TTC549 (cell line): ENCODE results near the gene ERI3.

Experiments
- FAIRE-seq: peaks from 2 replicates; lab custom pipeline; 2012; peaks lifted over from hg19 to GRCh38; lab: Jason Lieb, UNC

The ERI3 gene

DNA sequence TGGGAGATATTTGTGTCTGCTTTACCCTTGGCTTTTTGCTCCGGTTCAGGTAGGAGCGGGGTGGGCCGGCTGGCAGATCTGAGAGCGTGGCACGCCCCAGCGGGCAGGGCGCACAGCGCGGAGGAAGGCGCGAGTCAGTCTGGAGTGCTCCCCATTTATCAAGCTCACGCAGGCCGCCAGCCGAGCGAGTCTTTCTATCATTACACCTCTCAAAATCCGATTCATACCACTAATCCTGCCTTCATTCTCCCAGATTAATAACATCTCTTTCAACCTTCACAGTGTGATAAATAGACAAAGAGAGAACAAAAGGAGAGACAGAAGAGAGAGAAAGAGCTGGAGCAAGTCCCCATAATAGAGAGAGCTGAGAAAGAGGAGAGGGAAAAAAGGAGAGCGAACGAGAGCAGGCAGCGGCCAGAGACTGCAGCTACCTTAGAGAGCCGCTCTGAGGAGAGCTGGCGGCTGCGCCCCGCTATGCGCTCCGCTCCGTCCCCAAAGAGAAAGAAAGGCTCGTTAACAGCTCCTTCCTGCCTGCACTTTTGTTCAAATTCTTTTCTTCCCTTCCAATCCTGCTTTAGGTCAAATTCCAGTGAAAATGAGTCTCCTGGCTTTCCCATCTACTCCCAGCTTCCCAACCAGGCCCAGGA lies 93.8 kb downstream of the ERI3 start:
- no peak for FAIRE-seq

DNA sequence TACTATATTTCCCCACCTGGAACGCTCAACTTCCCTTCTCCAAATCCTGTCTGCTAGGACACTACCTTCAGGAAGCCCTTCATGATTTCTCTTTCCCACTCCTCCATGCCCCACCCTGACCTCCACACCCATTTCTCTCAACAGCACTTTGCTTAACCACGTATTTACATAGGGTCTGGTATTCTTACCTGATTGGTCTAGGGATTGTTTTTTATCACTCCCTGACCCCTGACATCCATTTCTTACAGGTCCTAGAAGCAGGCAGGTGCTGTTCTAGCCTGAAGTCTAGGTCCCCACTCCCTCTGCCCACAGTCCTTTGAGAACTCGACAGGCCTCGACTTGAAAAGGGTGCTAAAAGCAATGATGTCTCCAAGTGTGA lies 94.3 kb downstream of the ERI3 start:
- no peak for FAIRE-seq

DNA sequence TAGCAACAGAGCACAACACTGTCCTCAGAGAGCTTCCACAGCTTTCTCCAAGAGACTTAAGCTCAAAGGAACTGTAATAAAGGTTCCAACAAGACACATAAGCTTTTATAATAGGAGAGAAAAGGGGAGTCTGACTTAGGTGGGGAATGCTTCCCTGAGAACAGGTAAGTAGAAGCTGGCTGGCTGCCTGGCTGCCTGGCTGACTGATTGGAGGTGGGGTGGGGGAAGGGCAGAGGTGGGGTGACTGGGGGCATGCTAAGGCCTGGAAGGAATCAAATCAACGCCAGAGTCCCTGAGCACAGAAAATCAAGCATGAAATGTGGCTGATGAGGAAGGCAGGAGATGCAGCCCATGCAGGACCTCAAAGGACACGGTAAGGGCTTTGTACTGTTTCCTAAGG lies 96.0 kb downstream of the ERI3 start:
- no peak for FAIRE-seq

DNA sequence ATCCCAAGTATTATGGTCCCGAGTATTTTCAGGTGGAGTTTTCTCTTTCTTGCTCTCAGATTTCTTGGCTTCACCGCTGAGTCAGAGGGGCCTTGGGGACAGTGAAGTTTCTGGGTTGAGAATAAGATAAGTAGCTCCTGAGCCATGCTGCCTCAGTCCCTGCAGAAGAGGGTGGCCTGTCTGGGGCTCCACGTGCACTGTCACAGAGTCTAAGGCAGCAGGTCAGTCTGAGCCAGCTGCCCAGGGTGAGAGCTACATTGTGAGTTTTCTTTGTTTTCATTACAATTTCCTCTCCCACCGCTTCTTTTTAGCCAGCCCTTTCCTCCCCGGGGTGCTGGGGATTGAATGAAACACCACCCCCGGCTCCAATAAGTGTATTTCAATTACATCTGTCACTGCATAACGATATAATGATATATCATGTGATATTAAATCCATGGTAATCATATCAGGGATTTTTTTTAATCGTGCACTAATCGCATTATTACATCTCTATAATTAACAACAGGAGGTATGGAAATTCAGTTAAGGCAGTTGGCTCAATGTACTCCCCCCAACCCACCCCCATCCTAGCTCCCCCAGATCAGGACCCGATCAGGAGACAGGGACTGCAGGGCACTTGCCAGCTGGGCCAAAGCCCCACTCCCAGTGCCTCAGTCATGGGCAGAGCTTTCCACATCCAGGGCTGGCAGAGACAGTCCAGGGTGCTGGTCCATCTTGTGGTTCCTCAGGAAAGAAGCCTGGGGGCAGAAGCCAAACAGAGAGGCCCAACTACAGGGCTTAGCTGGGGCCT lies 98.1 kb downstream of the ERI3 start:
- no peak for FAIRE-seq

DNA sequence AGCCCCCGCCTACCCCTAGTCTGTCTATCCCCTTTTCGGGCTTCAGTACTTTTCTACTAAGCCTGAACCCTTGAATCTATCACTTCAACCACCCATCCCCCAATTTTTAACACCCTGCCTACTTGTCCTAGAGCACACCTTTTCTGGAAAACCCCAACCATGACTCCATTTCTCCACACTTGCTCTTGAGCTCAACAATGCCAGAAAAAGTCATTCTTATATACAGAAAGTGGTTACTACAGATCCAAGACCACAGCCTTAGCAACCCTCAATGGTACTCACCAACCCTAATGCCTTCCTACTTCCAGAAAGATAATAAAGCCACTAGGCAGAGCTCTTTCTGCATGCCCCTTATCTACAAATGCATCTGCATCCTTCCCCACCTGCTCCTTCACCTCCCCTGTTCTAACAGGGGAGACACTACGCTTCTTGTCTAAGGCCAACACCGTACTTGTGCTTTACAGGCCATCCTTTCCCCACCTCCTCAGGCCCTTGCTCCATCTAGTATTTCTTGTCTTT lies 100.6 kb downstream of the ERI3 start:
- FAIRE-seq, result no peak

DNA sequence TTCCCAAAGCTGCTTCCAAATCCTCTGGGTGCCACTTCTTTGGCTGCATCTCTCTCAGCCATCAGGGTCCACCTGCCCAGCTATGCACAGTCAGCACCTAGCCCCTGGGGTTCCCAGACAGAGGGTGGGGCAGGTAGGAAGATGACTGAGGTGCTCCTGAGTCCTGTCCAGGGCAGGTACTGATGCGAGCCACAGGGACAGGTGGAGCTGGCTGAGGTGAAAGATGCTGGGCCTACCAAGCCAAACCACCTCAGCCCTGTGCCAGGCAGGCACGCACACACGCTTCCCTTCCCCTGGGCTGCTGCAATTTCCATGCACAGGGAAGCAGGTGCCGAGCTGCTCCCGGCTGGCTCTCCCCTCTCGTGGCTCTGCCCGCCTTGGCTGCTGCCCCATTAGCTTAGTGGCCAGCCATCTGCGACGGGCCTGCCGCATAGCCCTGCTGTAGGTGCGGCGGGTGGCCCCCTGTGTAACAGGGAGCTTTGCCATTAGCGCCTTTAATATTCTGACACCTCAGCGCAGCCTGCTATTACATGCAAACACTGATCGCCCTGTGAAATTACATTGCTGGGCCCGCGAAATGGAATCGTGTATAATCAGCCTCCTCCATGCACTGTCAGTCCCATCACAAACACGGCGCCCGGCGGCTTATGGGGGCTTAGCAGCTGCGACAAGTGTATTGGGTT lies 102.9 kb downstream of the ERI3 start:
- FAIRE-seq, result no peak

DNA sequence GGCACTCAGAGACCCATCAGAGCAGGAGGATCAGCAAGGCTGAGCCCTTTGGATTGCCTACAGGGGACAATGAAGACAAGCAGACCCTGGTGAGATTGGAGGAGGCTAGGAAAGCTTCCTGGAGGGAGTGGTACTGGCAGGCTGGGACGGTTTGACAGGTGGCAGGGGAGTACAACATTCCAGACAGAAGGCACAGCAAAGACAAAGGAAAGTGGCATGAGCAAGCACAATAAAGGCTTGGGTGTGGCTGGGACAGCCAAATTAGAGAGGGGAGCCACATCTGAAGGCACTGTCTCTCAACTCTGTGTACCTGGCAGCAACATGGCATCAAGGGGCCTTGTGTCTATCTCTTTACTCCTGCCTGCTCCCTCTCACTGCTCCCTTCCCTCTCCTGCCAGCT lies 103.6 kb downstream of the ERI3 start:
- FAIRE-seq, result no peak

DNA sequence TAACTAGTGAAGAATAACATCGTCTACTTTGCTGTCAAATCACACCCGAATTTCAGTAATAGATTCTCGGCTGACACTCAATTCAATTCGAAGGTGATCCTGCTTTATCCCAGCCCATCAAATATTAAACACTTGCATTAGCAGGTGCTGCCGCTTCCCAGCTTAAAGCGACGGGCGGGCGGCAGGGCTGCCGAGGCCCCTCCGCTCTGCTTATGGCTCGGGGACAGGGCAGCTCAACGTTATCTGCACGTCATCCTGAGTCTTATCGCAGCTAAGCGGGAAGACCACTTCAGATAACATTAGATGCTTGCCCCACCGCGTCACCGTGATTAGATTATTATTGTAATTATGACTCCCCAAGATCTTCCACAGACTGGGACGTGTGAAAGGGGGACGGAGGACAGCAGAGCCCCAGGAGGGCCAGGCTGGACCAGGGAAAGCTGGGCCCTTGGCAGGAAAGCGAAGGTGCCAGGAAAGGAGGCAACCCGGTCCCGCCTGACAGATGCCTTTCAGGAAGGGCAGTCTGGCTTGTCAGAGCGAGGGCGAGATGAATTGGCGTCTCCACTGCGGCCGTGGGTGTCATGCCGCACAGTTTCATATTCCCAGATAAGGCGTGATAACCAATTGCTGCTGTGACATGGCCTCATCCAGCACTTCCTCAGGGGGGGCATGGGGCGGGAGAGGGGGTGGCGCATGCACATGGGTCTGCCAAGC lies 104.8 kb downstream of the ERI3 start:
- no peak for FAIRE-seq

DNA sequence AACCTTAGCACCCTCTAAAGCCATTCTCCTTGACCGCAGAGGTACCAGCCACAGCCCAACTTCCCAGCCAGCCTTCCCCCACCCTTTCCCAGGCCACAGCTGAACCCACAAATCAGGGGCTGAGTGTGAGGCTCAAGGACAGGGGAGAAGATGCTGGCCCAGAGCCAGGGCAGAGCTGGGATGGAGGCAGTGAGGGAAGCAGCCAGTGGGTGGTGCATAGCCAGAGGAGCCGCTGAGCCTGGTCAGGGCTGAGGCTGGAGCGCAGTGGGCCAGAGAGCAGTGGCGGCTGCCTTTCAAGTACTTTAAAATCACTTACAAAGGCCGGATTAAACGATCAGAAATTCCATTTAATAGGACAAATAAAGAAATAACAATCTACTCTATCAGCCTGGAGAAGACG lies 105.5 kb downstream of the ERI3 start:
- FAIRE-seq, result no peak

DNA sequence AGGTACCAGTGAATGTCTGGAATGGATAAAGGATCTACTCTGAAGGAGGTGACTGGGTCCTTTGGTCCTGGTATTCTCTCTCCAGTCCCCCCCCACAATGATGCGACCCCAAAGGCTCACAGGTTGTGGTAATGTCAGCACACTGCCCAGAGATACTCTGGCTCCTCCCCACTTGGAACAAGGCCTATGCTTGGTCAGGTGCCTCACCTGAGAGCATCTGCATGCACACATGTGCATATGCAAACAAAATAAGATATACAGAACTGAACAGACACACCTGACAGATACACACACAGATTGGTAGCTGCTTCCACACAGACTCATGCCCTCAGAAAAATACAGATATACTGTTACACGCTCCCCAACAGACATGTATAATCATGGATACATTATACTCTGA lies 108.3 kb downstream of the ERI3 start:
- FAIRE-seq, result no peak

DNA sequence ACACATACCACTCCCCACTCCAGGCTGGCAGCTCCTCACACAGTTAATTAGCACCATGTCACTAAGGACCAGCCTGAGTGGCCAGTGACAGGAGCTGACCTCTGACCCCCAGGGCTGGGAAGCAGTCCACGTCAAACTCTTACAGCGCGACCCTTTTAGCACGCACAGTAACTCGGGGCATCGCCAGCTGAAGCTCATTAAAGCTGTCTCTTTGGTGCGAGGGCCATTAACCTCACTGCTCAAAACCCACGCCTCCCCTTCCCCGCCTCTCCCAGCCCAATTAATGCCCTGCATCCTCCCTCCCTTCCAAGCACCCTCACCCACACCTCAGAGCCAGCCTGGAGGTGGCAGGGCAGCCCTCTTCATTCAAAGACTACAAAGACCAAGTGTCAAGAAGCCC lies 110.1 kb downstream of the ERI3 start:
- no peak for FAIRE-seq

DNA sequence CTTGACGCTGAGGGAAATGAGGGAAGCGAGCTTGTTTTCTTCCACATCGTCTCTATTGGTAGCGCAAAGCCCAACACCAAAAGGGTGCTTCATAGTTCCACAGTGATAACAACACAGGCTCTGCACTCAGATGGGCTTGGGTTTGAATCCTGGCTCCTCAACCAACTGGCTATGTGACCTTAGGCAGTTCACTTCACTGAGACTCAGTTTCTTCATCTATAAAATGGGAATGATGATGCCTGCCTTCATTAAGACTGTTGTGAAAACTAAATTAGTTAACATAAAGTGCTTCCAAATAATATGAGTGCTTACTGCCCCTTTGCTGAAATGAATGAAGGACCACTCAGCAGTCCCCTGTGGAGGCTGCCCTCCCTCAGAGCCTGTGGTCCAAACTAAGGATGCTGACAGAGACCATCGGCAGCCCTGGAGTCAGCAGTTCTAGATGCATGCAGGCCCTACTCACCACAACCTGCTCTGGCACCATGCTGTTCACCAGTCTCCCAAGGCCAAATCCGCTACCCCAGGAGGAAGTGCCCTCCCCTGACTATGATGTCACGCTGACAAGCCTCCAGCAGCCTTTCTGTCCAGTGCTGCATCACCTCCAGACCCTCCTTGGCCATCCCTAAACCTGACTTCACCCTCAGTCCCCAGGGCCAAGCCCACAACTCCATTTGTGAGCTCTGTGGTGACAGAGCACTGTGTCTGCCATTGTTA lies 111.1 kb downstream of the ERI3 start:
- FAIRE-seq, result no peak

DNA sequence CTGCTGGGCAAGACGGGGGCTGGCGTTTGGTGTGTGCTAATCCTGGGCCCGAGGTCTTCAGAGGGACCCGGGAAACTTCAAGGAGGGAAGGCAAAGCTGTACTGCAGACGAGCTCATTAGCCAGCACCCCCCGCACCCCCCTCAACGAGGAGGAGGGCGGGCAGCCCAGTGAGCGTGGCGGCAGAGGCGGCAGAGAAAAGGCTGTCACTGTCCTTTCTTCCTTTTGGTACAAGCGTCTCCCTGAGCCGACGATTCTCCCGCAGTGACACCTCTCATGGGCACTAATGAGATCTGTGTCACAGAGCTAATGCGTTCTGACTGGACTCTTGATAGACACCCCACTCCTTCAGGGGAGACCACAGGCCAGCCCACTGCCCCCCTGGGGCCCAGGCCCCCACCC lies 112.3 kb downstream of the ERI3 start:
- FAIRE-seq, result no peak

DNA sequence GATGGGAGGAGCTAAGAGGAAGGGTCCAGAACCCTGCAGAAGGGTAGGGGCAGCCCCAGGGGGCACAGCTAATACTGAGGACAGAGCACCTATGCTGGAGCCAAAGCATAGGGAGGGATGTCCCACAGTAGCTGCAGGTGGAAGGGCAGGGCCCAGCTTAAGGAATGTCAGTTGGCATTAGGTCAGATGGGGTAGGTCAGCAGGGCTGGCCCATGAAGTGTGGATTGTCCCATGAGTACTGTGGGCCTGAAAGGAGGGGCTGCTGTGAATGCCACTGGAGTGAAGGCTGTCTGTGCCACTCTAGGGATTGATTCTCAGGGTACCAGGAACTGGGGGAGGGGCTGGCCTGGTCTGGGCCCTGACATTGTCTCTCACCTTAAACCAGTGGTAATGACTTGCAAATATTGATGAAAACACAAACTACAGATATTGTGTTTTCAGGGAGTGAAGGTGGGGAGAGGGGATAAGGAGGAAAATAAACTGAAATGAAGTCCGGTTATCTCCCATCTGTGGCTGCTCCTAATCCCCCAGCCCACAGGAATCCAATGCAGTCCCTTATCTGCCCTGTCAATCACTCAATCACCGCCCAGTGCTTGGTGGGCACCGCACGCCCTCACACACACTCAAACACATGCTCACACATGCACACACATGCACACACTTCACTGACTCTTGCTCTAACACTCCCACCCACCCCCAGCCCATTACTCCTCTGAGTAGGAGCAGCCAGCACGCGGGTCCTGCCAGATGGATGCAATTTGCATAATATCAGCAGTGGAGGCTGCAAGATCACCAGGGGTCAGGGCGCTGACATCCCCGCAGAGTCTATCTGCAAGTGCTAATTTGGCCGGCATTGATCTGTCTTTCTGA lies 114.0 kb downstream of the ERI3 start:
- no peak for FAIRE-seq

DNA sequence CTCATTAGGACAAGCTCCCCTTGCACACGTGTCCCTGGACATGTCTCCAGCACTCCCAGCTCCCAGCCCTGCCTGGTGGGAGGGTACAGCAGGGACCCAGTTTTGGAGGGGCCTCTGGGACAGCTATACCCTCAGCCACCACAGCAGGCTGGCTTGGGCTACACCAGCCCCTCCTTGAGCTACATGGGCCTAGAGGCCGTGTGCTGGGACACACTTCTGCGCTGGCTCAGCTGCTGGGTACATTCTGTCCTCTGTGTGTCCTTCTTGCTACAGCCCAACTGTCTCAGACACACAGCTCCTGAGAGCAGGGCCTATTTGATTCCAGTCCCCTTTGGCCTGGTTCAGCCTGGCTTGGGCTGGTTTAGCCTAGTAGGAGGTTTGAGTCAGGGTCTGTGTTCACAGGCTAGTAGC lies 115.1 kb downstream of the ERI3 start:
- no peak for FAIRE-seq

DNA sequence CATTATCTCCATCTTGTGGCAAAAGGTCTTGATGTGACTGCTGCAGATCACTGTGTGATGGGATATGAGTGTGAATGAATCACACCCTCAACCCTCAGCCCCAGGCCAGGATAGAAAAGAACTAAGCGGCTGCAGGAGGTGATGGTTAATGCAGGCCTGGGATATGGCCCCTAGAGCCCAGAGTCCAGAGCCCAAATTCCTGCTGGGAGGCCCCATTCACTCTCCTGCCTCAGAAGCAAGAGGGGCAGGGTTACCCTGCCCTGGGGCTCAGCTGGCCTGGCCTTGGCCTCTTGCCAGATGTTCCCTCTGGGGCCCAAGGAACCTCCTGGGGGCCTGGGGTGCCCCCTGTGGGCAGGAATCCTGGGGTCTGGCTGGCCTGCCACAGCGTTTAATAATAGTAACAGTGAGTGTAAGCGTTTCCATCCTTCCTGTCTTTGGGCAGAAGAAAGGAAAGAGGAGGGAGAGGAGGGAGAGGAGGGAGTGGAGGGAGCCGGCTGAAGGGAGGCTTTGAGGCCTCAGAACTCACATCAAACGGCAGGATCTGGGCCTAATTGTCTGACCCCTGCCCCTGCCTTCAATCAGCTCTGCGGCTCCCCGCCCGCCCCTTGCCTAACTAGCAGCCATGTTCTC lies 115.6 kb downstream of the ERI3 start:
- no peak for FAIRE-seq

DNA sequence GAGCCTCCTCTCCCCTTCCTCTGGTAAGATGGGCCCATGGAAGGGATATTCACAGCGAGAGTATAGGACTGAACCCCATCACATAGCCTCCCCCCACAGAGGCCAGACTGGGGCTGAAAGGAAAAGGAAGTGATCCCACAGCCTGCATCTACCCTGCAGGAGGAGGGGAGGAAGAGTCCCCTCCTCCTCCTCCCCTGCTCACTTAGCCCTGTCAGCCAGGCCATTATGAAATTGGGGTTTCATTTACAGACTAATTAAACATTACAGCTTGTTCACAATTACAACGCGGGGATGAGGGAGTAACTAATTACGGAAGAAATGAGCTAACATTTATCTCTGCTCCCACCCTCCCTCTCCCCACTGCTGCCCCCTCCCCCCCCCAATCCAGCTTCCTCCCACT lies 116.4 kb downstream of the ERI3 start:
- no peak for FAIRE-seq

DNA sequence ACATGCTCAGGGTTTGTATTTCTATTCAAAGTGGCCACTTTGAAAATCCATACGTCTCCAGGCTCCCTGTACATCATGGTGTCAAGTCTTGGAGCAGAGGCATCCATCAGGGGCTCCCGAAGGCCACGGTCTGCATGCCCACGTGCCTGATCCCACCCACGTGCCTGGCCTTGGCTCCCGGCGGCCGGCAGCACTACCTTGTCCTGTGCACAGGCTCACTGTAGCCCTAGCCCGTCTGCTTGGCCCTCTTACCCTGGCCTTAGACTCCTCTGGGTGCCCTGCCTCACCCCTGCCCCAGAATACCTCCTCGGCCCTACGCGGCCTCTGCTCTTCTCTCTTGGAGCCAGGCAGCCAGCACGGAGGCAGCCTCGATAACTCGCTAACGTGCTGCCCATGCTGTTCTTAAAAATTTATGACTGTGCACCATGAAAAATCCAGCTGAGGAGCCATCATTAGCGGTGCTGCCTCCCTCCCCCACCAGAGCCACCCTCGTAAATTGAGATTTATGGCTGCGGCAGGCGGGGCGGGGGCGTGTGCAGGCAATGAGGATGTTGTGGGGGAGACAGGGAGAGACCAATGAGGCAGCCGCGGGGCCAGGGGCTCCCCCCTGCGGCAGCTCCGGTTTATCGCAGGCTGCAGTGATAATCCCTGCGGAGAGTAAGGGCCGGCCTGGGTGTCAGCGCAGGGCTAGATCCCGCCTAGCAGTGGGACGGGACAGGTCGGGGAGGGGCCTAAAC lies 117.2 kb downstream of the ERI3 start:
- no peak for FAIRE-seq

DNA sequence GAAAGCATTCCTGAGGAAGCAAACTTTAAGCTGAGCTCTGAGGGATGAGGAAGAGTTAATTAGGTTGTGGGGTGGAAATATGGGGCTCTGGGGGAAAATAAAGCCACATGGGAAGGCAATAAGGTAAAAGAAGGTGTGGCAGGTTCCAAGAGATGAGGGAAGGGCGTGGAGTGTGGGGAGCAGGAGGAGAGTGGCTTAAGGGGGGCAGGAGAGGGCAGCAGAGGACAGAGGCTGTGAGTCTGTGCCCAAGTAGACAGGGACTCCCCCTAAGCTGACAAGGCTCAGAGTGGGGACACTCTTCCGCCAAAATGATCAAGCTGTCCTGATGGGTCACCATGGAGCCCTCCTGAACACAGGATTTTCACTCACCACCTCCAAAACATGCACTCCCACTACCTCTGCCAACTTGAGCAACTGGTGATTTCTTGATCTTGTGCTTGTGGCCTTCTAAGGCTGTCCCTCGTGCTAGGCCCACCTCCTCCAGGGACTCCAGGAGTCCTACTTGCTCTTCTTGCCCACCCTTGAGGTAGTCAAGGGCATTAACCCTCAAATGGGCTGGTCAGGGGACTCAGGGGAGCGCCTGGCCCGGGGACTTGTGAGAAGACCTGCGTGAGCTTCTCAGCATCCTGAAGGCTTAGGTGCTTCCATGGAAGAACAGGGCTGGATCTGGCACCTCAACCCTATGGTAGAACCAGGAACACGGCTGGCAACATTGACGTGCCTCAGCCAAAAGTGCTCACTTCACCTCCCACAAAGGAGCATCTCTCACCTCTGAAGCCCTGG lies 118.4 kb downstream of the ERI3 start:
- no peak for FAIRE-seq
